Measurements from ENCODE around the gene ITGB1.
A peak's percentile ranks its signal among the peaks of the same experiment; 100 is the strongest.

Gene ITGB1

DNA sequence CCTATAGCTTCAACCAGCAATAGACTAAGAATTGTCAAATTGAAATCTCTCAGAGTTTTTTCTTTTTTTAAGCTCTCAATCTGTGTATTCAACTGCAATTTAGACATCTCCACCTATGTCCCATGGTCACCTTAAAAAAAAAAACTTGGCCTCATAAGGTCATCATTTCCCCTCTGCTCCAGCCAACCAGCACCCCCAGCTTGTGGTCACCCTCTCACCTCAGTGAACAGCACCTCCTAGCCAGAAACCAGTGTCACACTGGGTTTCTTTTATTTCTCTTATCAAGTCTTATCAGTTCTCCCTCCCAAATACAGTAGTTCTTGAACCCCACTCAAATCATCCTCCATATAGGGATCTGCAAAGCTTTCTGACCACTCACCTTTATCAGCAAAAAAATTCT is 4.0 kb downstream of the ITGB1 start:
- peak overlapping the region in 1 of 2 donors; percentile 55 for H3K9ac ChIP-seq (ENCODE audit: low read length in 2 of 2)
- H3K36me3 ChIP-seq (ENCODE audit: control insufficient read depth in 2 of 2, insufficient read depth in 2 of 2, low read length in 2 of 2): no peaks in the 10 kb centered on the region
- H3K27me3 ChIP-seq (ENCODE audit: control insufficient read depth in 1 of 2, insufficient read depth in 2 of 2, low read length in 2 of 2): no peaks in the 10 kb centered on the region
- no peaks in the 10 kb centered on the region for H3K9me3 ChIP-seq (ENCODE audit: control insufficient read depth in 2 of 2, low read length in 2 of 2)
- H3K4me1 ChIP-seq (ENCODE audit: control insufficient read depth, insufficient read depth, low read length): peaks cover 17% of the 10 kb centered on the region
- peak overlapping the region; percentile 43 for H3K27ac ChIP-seq (ENCODE audit: low read length)
- H3K4me3 ChIP-seq (ENCODE audit: low read length in 2 of 2): peak overlapping the region; percentile 40 to 91

DNA sequence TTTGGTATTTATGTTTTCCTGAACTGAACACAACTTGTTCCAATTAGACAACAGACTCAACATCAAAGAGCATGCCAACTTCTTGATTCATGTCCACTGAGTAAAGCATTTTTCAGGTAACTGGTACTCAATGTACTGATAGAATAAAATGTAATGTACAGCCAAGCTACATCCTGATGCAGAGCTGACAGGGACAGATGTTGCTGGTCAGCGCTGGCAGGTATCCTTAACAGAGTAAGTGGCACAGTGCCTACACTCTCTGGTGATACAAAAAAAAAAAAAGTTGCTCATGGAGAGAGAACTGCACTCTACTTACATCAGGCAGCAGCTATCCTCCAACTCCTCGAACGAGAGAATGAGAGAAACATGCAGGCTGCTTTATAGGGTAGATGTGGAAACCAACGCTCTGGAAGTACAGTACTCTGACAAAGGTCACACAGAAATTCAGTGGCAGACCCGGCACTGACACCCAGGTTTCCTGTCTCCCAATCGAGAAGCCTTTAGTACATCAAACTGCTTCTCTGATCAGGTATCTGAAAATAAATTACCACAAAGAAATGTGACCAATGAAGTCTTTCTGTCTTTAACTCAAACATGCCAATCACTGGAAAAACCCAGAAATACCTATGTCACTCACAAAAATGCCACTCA is 4.6 kb downstream of the ITGB1 start:
- H3K36me3 ChIP-seq (ENCODE audit: control insufficient read depth in 2 of 2, insufficient read depth in 2 of 2, low read length in 2 of 2): no peaks in the 10 kb centered on the region
- H3K9me3 ChIP-seq (ENCODE audit: control insufficient read depth in 2 of 2, low read length in 2 of 2): no peaks in the 10 kb centered on the region
- H3K4me3 ChIP-seq (ENCODE audit: low read length in 2 of 2): peak overlapping the region; percentile 24 to 91
- peak overlapping the region; percentile 30 to 55 for H3K9ac ChIP-seq (ENCODE audit: low read length in 2 of 2)
- no peaks in the 10 kb centered on the region for H3K27me3 ChIP-seq (ENCODE audit: control insufficient read depth in 1 of 2, insufficient read depth in 2 of 2, low read length in 2 of 2)
- peaks cover 17% of the 10 kb centered on the region for H3K4me1 ChIP-seq (ENCODE audit: control insufficient read depth, insufficient read depth, low read length)
- peak overlapping the region; percentile 43 for H3K27ac ChIP-seq (ENCODE audit: low read length)

- H3K27me3 ChIP-seq (ENCODE audit: control insufficient read depth in 1 of 2, insufficient read depth in 2 of 2, low read length in 2 of 2): no peaks in the 10 kb centered on the region
- H3K27ac ChIP-seq (ENCODE audit: low read length): peak overlapping the region; percentile 43
- H3K9ac ChIP-seq (ENCODE audit: low read length in 2 of 2): no peak overlapping the region
- no peaks in the 10 kb centered on the region for H3K36me3 ChIP-seq (ENCODE audit: control insufficient read depth in 2 of 2, insufficient read depth in 2 of 2, low read length in 2 of 2)
- H3K4me1 ChIP-seq (ENCODE audit: control insufficient read depth, insufficient read depth, low read length): peaks cover 17% of the 10 kb centered on the region
- no peaks in the 10 kb centered on the region for H3K9me3 ChIP-seq (ENCODE audit: control insufficient read depth in 2 of 2, low read length in 2 of 2)
- H3K4me3 ChIP-seq (ENCODE audit: low read length in 2 of 2): peak overlapping the region in 1 of 2 donors; percentile 24
Observed at GRCh38 chr10:32952541-32953276, 5.3 kb downstream of the ITGB1 start.

DNA sequence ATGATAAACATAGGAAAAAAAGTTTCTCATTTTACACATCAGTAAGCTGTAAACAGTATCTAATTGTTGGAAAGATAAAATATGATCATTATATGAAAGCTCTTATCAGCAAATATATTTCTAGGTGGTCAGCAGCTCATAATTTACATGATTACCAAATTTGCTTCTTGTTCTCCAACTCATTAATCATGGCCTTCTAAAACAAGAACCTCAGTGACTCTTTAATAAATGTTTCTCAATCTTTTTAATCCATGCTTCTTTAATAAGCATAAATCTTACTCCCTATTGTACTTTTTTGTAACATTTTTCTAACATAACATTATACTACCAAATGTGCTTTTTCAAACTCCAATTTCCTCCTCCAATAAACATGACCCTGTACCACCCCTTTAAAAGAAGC is 5.9 kb downstream of the ITGB1 start:
- H3K4me1 ChIP-seq (ENCODE audit: control insufficient read depth, insufficient read depth, low read length): peaks cover 17% of the 10 kb centered on the region
- no peak overlapping the region for H3K9ac ChIP-seq (ENCODE audit: low read length in 2 of 2)
- no peak overlapping the region for H3K27ac ChIP-seq (ENCODE audit: low read length)
- no peaks in the 10 kb centered on the region for H3K9me3 ChIP-seq (ENCODE audit: control insufficient read depth in 2 of 2, low read length in 2 of 2)
- no peak overlapping the region for H3K4me3 ChIP-seq (ENCODE audit: low read length in 2 of 2)
- no peaks in the 10 kb centered on the region for H3K36me3 ChIP-seq (ENCODE audit: control insufficient read depth in 2 of 2, insufficient read depth in 2 of 2, low read length in 2 of 2)
- no peaks in the 10 kb centered on the region for H3K27me3 ChIP-seq (ENCODE audit: control insufficient read depth in 1 of 2, insufficient read depth in 2 of 2, low read length in 2 of 2)

DNA sequence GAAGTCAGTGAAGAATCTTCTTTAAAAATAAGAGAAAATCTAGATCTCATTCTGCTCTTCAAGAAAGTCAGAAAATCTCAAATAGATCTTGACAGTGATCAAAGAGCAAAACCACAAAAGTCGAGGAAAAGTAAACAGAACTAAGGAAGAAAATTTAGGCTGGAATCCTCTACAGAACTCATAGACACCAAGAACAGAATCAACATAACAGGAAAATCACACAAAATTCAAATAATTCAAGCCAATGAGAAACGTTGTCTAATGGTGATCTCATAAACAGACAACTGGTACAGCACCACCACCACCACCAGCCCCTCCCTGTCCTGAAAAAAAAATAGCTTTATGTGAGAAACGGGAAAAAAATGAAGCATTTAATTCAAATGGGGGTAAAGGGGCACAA is 6.9 kb downstream of the ITGB1 start:
- peaks cover 16% of the 10 kb centered on the region for H3K4me1 ChIP-seq (ENCODE audit: control insufficient read depth, insufficient read depth, low read length)
- H3K4me3 ChIP-seq (ENCODE audit: low read length in 2 of 2): no peak overlapping the region
- no peaks in the 10 kb centered on the region for H3K36me3 ChIP-seq (ENCODE audit: control insufficient read depth in 2 of 2, insufficient read depth in 2 of 2, low read length in 2 of 2)
- no peak overlapping the region for H3K9ac ChIP-seq (ENCODE audit: low read length in 2 of 2)
- H3K27ac ChIP-seq (ENCODE audit: low read length): no peak overlapping the region
- H3K27me3 ChIP-seq (ENCODE audit: control insufficient read depth in 1 of 2, insufficient read depth in 2 of 2, low read length in 2 of 2): no peaks in the 10 kb centered on the region
- H3K9me3 ChIP-seq (ENCODE audit: control insufficient read depth in 2 of 2, low read length in 2 of 2): no peaks in the 10 kb centered on the region

GRCh38 chr10:32950591-32951108 is 7.4 kb downstream of the ITGB1 start:
- Histone ChIP-seq H3K4me3 (ENCODE audit: low read length in 2 of 2) (no peak overlapping the region), H3K4me1 (ENCODE audit: control insufficient read depth, insufficient read depth, low read length) (peaks cover 15% of the 10 kb centered on the region), H3K9ac (ENCODE audit: low read length in 2 of 2) (no peak overlapping the region), H3K36me3 (ENCODE audit: control insufficient read depth in 2 of 2, insufficient read depth in 2 of 2, low read length in 2 of 2) (no peaks in the 10 kb centered on the region), H3K27me3 (ENCODE audit: control insufficient read depth in 1 of 2, insufficient read depth in 2 of 2, low read length in 2 of 2) (no peaks in the 10 kb centered on the region), H3K27ac (ENCODE audit: low read length) (no peak overlapping the region), H3K9me3 (ENCODE audit: control insufficient read depth in 2 of 2, low read length in 2 of 2) (no peaks in the 10 kb centered on the region)

- Histone ChIP-seq H3K27ac (ENCODE audit: low read length) (no peak overlapping the region), H3K4me1 (ENCODE audit: control insufficient read depth, insufficient read depth, low read length) (peaks cover 17% of the 10 kb centered on the region), H3K36me3 (ENCODE audit: control insufficient read depth in 2 of 2, insufficient read depth in 2 of 2, low read length in 2 of 2) (no peaks in the 10 kb centered on the region), H3K4me3 (ENCODE audit: low read length in 2 of 2) (no peak overlapping the region), H3K27me3 (ENCODE audit: control insufficient read depth in 1 of 2, insufficient read depth in 2 of 2, low read length in 2 of 2) (no peaks in the 10 kb centered on the region), H3K9ac (ENCODE audit: low read length in 2 of 2) (no peak overlapping the region), H3K9me3 (ENCODE audit: control insufficient read depth in 2 of 2, low read length in 2 of 2) (no peaks in the 10 kb centered on the region)
Observed at GRCh38 chr10:32949221-32949678, 8.8 kb downstream of the ITGB1 start.

GRCh38 chr10:32948451-32948850 is 9.6 kb downstream of the ITGB1 start:
- Histone ChIP-seq H3K27ac (ENCODE audit: low read length) (no peak overlapping the region), H3K36me3 (ENCODE audit: control insufficient read depth in 2 of 2, insufficient read depth in 2 of 2, low read length in 2 of 2) (no peaks in the 10 kb centered on the region), H3K9ac (ENCODE audit: low read length in 2 of 2) (no peak overlapping the region), H3K4me1 (ENCODE audit: control insufficient read depth, insufficient read depth, low read length) (peaks cover 13% of the 10 kb centered on the region), H3K4me3 (ENCODE audit: low read length in 2 of 2) (no peak overlapping the region), H3K27me3 (ENCODE audit: control insufficient read depth in 1 of 2, insufficient read depth in 2 of 2, low read length in 2 of 2) (no peaks in the 10 kb centered on the region), H3K9me3 (ENCODE audit: control insufficient read depth in 2 of 2, low read length in 2 of 2) (no peaks in the 10 kb centered on the region)

- Histone ChIP-seq H3K36me3 (ENCODE audit: control insufficient read depth in 2 of 2, insufficient read depth in 2 of 2, low read length in 2 of 2) (no peaks in the 10 kb centered on the region), H3K27me3 (ENCODE audit: control insufficient read depth in 1 of 2, insufficient read depth in 2 of 2, low read length in 2 of 2) (no peaks in the 10 kb centered on the region), H3K4me1 (ENCODE audit: control insufficient read depth, insufficient read depth, low read length) (peaks cover 12% of the 10 kb centered on the region), H3K9ac (ENCODE audit: low read length in 2 of 2) (no peak overlapping the region), H3K27ac (ENCODE audit: low read length) (no peak overlapping the region), H3K4me3 (ENCODE audit: low read length in 2 of 2) (no peak overlapping the region), H3K9me3 (ENCODE audit: control insufficient read depth in 2 of 2, low read length in 2 of 2) (no peaks in the 10 kb centered on the region)
Observed at GRCh38 chr10:32947586-32947985, 10.4 kb downstream of the ITGB1 start.

DNA sequence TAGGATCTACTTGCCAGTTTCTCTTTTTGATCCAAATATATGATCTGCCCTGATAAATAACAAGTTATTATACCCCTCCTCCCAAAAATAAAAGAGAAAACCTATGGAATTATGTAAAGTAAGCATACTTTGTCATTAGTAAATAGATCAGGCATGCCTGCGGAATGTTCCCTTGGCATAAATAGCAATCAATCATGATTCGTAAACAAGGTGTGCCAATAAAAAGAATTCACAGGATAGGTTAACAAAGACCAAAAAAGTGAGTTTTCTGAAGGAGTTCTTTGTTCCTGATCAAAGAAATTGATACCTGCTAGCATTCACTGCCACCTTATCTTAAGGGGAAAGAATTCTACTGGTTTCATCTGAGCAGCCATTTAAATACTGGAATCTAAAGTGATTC is 11.9 kb downstream of the ITGB1 start:
- Histone ChIP-seq H3K9ac (ENCODE audit: low read length in 2 of 2) (no peak overlapping the region), H3K4me1 (ENCODE audit: control insufficient read depth, insufficient read depth, low read length) (peaks cover 21% of the 10 kb centered on the region), H3K4me3 (ENCODE audit: low read length in 2 of 2) (no peak overlapping the region), H3K27ac (ENCODE audit: low read length) (no peak overlapping the region), H3K27me3 (ENCODE audit: control insufficient read depth in 1 of 2, insufficient read depth in 2 of 2, low read length in 2 of 2) (no peaks in the 10 kb centered on the region), H3K36me3 (ENCODE audit: control insufficient read depth in 2 of 2, insufficient read depth in 2 of 2, low read length in 2 of 2) (no peaks in the 10 kb centered on the region), H3K9me3 (ENCODE audit: control insufficient read depth in 2 of 2, low read length in 2 of 2) (no peaks in the 10 kb centered on the region)
